Activated CD8-positive, alpha-beta memory T cell treated with anti-CD3 and anti-CD28 coated beads for 36 hours (primary cell): ENCODE results near the gene SHISA6. TPM values are rescaled to one million over a fixed set of nuclear protein-coding genes. Genes with fewer than 3 reads are reported as not detected.

Source experiments
- CTCF ChIA-PET: fragments of 350-600 bp; sonication (Branson Sonifier 250); formaldehyde crosslinking; loops from one replicate; lab custom pipeline; 2021; ENCODE audit warnings: antibody characterized with exemption; lab: Charles Lee
- POLR2A ChIA-PET: fragments of 350-600 bp; sonication (Branson Sonifier 250); formaldehyde crosslinking; loops from one replicate; lab custom pipeline; 2021; ENCODE audit warnings: antibody characterized with exemption; lab: Charles Lee
- total RNA-seq, 2 experiments: library from RNA; stranded (reverse); gene quantifications; one replicate each; pipeline ENCODE4 v1.2.3, GENCODE V29; 2021

SHISA6 gene
- total RNA-seq, 2 experiments from 2014 or later = not detected

DNA sequence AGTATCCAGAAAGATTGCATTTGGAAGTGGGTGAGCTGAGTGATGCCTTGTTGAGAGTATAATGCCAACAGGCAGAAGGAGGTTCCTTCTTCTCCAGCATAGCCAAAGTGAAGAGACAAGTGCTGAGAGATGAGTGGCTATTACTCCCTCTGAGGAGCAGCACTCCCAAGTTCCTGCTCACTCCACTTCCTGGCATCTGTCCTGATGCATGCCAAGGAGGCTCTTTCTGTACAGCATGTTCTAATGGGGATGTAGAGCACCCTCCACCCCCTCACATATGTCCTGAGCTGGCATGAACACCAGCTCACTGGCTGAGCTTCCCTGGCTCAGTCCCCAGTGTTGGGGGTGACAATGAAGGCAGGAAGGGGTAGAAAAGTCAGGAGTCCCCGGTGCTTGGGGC lies 313.0 kb downstream of the SHISA6 start:
- POLR2A ChIA-PET = no interaction called here
- CTCF ChIA-PET = no interaction called here

DNA sequence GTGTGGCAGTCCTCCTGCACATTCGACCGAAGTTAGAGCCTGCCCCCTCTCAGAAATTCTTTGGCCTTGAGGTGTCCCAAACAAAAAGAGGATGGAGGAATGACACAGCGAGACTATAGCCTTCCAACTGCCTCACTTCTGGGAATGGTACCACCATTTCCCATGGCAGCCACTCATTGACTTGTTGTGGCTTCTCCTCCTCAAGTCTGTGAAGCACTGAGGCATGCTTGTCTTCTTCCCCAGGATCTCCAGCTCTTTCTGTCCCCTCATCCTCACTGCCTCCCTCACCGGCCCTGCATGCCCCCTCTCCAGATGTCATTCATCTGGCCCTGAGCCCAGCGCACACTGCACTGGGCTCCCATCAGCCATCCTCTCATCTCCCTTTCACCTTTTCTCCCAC lies 313.5 kb downstream of the SHISA6 start:
- ChIA-PET CTCF (no interaction called here), POLR2A (no interaction called here)

DNA sequence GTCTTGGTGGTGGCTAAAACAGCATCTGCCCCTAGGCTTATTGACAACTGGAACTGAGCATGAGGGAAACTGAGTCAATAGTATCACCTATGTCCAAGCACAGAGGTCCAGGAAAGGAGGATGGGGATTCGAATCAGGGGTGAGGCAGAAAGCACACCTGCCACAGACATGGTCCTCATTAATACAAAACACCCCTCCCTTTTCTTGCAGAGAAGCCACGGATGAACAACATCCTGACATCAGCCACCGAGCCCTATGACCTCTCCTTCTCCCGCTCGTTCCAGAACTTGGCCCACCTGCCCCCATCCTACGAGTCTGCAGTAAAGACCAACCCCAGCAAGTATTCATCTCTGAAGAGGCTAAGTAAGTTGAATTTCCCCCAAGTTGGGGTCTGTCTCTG lies 314.5 kb downstream of the SHISA6 start:
- CTCF ChIA-PET = no interaction called here
- POLR2A ChIA-PET = no interaction called here

DNA sequence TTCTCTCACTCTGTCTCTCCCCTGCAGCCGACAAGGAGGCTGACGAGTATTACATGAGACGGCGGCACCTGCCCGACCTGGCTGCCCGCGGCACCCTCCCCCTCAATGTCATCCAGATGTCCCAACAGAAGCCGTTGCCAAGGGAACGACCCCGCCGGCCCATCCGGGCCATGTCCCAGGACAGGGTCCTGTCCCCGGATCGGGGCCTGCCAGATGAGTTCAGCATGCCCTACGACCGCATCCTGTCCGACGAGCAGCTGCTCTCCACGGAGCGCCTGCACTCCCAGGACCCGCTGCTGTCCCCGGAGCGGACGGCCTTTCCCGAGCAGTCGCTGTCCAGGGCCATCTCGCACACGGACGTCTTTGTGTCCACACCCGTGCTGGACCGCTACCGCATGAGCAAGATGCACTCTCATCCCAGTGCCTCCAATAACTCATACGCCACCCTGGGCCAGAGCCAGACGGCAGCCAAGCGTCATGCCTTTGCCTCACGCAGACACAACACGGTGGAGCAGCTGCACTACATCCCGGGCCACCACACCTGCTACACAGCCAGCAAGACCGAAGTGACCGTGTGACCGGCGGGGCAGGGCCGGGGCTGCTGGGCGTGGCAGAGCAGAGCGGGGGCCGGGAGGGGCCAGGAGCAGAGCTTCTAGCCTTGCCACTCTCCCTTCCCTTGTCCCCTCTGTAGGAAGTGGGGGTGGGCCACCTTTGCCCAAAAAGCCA lies 316.9 kb downstream of the SHISA6 start:
- CTCF ChIA-PET = no interaction called here
- POLR2A ChIA-PET = no interaction called here

DNA sequence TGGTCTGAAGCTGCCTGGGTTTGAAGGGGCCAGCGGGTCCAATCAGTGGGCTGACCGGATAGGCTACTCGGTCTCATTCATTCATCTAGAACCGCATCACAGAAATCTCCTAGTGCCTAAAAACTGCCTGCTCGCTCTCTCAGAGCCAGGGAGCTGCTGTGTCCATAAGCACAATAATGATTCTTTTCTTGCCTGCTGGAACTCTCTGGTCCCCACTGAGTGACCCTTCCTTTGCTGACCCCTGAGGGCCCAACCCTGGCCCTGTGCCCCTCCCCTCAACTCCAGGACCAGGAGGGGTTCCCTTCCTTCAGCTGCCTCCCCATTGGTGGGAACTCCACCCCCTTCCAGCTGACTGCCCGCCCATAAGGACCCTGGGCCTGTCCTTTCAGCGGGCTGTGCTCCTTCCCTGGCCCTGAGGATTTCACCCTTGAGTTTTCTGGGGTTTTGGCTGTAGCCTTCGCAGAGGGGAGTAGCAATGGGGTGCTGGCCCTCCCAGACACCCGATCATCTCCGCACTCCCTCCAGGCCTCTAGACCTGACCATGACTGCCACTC lies 317.7 kb downstream of the SHISA6 start:
- POLR2A ChIA-PET = no interaction called here
- CTCF ChIA-PET = no interaction called here

DNA sequence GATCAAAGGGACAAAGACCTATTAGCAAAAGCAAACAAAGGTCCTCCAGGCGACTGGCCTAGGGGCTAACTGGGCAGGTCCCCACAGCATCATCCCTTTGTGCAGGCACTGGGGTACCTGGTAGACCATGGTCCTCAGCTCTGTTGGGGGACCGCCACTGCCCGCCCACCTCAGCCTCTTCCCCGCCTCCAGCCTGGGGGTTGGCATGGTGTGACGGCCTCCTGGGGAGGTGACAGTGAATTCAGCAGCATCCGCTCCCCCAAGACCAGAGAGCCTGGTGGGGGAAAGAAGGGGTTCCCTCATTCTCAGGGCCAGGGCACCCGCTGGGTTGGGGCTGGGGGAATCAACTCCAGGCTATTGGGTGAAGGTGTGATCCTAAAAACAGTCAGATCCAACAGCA lies 318.6 kb downstream of the SHISA6 start:
- ChIA-PET CTCF (no interaction called here), POLR2A (no interaction called here)

DNA sequence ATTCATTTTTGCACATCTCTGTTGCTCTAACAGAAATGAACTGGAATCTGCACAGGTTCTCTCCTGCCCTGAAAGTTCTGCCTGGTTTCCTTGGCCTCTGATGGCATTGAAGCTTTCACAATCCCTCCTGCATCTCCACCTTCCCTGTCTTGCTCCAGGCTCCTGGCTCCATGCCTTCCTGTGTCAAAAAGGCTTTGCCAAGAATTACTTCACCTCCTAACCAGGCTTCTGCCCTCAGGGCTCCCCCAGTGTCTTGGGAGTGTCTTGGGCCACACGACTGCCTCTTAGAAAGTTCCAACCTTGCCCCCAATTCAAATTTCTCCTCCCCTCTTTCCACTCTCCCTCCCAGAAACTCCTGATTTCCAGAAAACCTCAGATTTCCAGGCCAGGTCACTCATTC lies 320.3 kb downstream of the SHISA6 start:
- POLR2A ChIA-PET = no interaction called here
- CTCF ChIA-PET = no interaction called here

DNA sequence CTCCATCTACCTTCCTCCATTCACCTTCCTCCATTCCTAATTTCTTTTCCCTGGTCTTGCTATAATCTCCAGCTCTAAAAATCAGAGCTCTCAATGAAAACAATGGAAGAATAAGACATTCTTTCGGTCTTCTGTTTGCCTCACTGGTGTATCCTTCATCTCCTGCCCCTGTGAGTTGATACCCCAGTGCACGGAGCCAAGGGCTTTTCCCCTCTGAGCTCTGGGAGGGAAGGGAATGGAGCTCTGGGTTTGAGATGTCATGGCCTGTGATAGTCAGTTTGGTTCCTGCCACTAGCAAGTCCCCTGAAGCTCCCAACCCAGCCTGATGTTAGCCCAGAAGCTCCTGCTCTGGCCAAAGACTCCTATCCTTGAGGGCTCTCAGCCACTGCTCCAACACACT lies 320.7 kb downstream of the SHISA6 start:
- ChIA-PET CTCF (no interaction called here), POLR2A (no interaction called here)

DNA sequence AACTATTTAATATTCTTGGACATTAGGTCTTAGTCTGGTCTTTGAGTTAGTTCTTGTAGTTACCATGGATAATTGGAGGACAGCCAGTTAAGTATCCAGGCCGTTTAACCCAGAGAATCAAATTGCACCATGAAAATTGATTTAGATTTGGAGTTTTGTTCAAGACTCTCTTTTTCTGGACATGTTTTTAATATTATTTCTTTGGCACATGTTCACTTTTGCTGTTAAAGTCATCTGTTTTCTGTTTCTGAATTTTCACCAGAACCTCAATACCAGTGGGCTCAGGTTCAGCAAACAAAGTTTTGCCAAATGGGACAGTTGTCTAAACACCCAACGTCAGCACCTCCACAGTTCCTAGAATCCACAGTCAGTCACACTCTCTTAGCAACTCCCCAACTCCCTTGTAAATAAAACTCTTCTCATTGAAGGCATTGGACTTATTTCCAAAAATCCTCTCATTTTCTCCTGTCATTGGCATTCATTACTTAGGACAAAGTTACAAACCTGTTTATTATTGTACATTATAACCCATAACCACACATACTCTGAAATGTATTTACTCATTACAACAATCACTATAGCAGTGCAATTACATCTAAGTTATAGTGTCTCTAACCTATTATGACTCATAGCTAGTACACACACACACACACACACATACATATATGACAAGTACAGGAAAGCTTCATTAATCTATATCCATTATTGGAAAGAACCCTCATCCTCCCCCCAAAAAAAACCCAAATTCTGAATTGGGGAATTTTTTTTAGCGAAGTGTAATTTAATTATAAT lies 323.8 kb downstream of the SHISA6 start:
- ChIA-PET CTCF (no interaction called here), POLR2A (no interaction called here)

DNA sequence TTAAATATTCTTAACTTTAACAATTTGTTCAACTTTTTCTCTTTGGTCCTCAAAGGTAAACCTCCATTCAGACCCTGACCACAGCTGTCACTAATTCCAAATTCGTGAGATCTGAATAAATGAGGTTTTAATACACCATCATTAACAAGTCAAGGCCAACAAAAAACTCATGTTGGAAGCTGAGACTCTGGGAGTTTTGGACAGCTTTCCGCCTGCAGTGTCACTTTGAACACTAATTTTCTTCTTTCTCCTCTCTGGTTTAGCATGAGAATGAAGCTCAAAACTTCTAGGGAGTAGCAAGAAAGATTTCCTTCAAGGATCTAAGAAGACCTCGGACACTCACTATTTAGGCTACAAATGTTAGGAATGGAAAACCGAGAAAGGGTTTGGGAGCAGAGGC lies 324.6 kb downstream of the SHISA6 start:
- POLR2A ChIA-PET = no interaction called here
- CTCF ChIA-PET = no interaction called here

DNA sequence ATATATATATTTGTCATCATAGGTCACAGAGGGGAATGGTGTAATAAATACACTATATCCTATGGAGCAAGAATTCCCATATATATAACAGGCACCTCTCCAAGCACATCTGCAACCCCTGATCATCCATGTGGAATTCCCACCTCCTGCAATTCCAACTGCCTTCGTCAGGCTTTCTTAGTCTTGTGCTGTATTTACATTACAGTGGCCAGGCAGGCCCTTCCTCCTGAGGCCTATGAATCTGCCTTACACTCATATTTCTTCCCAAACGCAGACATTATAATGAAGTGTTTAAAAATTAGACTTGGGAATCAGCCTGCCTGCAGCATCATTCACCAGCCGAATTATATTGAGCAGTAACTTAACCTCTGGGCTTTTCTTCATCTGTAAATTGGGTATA lies 338.0 kb downstream of the SHISA6 start:
- POLR2A ChIA-PET = no interaction called here
- CTCF ChIA-PET = no interaction called here

DNA sequence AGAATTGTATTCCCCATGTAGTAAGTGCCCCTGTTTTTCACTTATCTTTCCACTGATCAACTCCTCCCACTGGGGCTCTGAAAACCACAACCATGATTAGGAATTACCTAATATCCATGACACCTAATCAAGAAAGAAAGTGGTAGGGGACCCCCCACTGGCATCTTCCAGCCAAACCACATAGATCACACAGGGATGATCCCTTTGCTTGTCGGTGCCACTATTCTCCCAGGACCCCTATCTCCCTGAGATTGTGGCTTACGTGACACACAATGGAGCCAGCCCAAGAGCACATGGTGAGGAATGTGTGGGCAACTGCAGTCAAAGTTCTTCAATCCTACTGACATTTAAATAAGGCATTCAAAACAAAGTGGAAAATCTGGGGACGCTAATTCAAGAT lies 339.7 kb downstream of the SHISA6 start:
- ChIA-PET POLR2A (no interaction called here), CTCF (no interaction called here)

DNA sequence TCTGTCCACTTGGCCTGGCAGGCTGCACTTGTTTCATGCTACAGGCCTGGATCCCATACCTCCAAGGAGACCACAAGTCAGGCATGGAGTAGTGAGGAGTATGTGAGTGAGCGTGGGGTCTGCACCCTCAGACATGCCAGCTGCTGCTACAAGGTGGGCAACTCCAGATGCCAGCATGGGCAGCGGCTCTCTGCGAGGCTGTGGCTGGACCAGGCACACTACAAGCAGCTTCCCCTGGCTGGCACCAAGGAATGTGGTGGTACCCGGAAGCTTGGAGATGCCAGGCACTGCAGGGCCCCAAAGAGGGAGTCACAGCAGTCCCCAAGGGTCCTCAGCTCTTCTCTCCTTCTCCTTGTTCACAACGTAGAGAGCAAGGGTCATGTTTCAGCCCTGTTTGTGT lies 341.2 kb downstream of the SHISA6 start:
- ChIA-PET POLR2A (no interaction called here), CTCF (no interaction called here)

DNA sequence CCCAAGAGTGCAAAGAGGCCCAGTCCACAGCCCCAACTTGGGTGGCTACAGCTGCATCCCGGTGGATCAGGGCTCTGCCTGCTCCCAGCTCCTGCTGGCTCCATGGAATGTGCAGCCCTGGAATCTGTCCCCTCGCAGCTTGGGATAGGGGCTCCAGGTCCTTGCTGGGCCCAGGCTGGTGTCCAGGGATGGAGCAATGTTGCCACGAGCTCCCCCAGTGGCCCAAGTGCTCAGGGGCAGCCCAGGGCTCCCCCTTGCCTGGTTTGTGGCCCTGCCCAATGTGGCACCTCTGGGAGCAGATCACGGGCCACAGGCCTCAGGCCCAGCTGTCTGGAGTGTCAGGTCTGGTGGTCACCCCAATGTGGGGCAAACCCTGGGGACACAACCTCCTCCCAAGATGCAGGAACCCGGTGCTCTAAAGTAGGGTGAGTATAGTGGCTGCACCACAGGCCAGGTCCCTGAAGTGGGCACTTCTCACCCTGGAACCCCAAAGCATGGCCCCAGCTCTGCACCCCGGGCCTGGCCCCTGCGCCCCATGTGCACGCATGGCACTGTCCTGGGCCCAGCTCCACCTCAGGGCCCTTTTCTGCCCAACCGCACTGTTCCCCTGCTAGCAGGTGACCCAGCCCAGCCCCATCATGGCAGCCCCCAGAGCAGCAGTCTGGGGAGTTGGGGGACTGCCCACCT lies 342.4 kb downstream of the SHISA6 start:
- POLR2A ChIA-PET = no interaction called here
- CTCF ChIA-PET = no interaction called here

DNA sequence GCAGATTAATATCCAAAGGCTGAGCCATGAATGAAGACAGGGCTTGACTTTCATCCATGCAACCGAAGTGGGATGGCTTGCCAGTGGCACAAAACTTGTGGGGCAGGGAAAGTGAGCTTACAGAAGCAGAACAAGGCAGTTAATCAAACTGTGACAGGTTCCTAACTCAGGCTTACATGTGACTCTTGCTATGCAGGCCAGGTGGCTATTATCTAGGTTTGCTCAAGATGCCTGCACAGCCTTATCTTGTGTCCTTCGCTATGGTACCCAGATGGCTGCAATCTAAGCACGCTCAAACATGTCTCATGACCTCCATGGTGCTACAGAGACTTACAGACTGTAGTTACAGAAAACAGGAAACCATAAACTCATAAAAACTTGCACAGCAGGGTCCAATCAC lies 348.7 kb downstream of the SHISA6 start:
- POLR2A ChIA-PET = no interaction called here
- CTCF ChIA-PET = no interaction called here

DNA sequence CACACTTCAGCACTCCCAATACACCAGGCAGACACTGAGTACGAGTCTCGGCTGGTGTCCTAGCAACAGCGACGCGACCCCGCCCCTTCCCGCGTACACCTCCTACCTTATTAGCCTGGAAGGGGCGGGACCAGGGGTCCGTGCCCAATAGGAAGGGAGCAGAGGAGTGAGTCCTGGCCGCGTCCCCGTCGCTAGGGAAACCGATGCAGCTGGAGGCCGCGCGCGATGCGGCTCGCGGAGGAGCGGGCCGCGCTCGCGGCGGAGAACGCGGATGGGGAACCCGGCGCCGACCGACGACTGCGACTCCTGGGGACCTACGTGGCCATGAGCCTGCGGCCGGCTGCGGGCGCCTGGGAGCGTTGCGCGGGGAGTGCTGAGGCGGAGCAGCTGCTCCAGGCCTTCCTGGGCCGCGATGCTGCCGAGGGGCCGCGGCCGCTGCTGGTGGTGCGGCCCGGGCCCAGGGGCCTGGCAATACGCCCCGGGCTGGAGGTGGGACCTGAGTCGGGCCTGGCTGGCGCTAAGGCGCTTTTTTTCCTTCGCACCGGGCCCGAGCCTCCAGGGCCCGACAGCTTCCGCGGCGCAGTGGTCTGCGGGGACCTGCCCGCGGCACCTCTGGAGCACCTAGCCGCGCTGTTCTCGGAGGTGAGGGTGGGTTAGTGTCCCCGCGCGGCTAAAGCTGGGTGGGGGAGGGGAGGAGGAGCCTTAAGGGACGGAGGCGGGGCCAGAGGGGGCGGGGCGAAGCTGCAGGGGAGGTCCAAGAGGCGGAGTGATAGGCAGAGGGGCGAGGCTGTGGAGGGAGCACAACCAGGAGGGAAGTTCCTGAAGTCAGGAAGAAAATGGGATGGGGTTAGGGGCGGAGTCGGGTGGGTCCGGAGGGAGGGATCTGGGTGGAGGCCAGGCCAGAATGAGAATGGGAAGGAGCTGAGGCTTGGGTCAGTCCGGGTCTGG lies 357.5 kb downstream of the SHISA6 start, which contains the start of gene DNAH9:
TSS of gene DNAH9 (plus strand) at position 197 of the 948 bp plus-strand sequence. CDS start at position 226, 29 bp downstream.
- CTCF ChIA-PET = no interaction called here
- POLR2A ChIA-PET = no interaction called here

DNA sequence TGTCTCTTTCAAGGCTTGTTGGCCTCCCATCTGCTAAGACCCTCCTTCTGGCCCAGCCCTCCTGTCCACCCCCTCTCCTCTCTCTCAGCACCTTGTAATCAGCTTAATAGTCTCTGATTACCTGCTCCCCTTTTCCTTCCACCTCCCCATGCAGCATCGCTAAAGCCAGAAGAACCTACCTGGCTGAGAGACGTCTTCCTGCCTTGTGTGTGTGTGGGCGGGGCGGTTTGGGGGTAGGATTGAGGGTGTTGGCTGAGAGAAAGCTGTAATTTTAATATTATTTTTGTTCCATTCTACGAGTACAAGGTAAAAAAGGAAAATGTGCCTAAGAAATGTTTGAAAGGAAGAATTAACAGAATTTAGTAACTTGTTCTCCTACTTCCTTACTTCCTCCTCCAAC lies 360.6 kb downstream of the SHISA6 start:
- ChIA-PET CTCF (no interaction called here), POLR2A (no interaction called here)

DNA sequence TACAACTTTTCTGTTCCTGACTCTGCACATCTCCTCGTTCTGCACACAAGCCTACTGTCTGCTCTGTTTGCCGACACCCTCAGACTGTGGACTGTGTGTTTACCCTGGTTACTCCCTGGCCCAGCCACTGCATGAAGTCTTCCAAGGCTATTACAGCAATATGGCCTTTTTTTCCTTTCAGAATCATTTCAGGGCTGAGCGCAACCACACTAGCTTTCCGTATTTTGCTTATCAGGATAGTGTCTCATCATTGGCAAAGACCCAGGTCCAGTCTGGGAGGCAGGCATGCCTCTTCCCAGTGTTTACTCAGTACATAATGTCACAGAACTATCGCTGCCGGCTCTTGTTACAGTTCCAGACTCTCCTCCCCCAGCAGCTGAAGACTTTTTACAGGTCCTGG lies 367.4 kb downstream of the SHISA6 start:
- POLR2A ChIA-PET = no interaction called here
- CTCF ChIA-PET = no interaction called here

DNA sequence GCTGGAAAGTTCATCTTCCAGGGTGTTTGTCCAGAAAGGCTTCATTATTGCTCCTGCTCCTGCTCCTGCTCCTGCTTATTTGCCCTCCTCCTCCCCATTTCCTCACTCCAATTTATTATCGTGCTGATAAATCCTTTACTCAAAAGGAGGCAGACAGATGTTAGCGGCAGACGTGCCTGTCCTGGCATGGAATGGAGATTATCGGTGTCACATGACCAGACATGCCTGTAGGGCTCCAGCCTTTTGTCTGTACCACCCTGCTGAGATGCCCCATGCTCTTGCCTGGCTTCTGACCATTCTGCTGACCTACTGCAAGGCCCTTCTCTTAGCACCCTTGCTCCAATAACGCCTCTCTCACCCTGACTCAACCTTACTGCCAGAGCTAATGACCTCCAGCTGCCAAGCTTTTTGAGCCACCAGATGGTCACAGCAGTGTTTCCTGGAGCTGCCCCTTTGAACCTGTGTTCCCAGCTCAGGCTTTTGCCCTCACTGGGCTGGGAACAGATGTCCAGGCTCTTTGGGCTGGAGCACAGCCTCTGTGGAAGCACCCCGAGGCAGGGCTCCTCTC lies 370.1 kb downstream of the SHISA6 start:
- ChIA-PET POLR2A (no interaction called here), CTCF (no interaction called here)
